Activated T-cell treated with anti-CD3 and anti-CD28 coated beads, Interleukin-2, amount 50 U/mL, for 48 hours (primary cell): Measurements from ENCODE around the gene ZCCHC14.
A peak's percentile ranks its signal among the peaks of the same experiment; 100 is the strongest.

Experiments used
- DNase-seq, 2 experiments: peaks; one replicate each; pipeline ENCODE4 v3.0.0-alpha.2; 2020

ZCCHC14 gene

DNA sequence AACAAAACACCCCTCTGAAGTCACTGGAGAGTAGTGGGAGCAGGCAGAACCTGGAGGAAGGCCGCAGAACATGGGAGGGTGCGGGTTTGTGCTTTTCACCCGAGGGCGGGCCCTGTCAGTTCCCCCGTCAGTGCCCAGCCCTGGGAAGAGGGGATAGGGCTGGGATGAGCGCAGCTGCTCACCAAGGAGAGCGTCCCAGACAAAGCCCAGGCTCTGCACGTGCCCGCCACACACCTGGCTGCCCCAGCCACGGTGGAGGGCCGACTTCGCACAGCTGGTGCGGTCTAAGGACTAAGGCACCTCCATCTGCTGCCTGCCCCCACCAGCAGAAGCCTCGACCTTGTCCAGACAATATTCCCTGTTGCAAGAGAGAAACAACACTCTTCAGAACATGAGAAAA is 39.5 kb downstream of the ZCCHC14 start:
- no peak for DNase-seq

DNA sequence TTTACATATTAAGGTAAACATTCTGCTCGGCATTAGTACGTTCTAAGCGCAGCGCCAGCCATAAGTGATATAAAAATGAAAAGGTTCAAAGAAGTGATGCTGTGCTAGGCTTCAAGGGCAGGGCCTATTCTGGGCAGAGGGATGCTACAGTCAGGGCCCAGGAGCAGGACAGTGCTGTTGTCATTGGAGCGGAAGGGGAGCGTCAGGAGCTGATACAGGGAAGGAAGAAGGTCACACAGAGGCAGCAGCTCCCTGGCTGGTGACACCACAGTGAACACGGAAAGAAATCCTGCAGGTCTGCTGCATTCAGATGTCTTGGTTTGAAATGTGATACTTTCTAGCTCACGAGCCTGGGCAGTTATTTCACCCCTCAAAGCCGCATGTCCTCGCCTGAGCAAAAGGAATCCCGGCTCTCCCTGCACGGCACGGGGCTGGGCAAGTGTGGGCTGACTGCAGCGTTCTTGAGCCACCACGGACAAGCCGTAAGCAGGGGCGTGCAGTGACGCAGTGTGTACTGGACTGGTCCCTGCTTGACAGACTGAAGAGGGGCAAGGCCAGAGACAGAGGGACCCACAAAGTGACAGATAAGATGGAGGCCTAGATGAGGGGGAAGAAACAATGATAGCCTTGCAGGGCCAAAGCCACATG is 41.1 kb downstream of the ZCCHC14 start:
- no peak for DNase-seq

DNA sequence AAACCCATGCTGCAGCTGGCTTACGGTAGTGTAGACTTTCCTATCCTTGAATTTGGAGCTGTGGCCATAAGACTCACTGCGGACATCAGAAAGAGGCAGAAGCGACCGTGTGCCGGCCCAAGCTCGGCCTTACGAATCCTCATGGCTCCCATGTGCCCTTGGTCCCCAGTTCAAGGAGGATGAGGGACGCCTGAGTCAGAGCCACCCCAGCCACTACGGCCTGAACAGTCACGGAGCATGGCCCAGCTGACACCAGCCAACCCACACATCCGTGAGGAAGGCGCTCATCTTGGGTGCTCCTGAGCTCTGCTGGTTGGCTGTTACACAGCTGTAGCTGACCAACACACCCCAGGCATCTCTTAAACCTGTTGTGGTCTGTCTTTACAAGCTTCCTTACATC is 44.0 kb downstream of the ZCCHC14 start:
- no peak for DNase-seq

DNA sequence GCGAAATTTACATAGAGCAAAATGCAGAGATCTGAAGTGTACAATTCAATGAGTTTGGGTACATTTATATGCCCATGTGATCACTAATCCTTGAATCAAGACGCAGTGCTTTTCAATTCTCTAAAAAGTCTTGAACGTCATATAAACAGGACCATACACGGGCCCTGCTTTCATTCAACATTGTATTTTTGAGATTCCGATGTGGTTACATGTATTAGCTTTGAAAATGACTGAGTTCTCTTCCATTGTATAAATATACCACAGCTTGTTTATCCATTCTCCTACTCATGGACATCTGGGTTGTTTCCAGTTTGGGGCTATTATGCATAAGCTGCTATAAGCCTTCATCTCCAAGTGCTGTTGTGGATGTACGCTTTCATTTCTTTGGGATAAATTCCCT is 45.5 kb downstream of the ZCCHC14 start:
- no peak for DNase-seq

DNA sequence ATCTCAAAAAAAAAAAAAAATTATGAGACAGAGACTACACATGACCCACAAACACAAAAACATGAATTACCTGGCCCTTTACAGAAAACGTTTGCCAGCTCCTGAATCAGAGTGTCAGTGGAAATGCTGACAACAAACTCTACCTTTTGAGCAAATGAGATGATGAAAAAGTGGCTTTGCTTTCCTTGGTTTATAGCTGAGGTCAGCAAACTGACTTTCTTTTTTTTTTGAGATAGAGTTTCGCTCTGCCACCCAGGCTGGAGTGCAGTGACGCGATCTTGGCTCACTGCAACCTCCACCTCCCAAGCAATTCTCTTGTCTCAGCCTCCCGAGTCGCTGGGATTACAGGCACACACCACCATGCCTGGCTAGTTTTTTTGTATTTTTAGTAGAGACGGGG is 46.3 kb downstream of the ZCCHC14 start:
- no peak for DNase-seq

DNA sequence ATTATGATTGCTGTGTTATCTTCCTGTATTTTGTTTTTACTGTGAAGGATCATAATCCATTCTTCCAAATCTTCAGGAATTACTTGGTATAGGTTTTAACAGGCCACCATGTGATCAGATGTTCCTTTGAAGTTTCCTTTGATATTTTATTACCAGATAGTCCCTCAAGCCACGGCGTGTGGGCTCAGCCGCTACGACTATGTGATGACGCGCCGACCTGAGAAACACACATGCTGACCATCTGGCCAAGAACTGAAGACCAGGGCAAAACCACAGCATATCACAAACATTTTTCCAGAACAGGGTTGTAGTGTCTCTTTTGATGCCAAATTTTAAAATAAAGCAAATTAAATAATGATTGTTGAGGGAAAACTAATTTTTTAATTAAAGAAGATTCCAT is 47.3 kb downstream of the ZCCHC14 start:
- no peak for DNase-seq

DNA sequence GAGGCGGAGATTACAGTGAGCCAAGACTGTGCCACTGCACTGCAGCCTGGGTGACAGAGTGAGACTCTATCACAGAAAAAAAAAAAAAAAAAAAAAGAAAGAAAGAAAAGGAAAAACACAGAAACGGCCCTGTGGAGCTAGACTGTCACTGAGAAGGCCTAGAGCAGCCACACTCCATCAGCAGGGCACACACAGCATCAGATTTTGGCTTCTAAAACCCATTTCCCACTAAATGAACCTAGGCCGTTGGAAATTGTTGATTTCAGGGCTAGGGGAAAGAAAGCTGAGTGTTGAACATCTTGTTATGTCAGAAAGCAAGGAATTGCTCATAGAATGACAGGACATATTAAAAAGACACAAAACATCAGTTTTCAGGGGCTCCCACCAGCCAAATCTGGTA is 48.9 kb downstream of the ZCCHC14 start:
- no peak for DNase-seq

DNA sequence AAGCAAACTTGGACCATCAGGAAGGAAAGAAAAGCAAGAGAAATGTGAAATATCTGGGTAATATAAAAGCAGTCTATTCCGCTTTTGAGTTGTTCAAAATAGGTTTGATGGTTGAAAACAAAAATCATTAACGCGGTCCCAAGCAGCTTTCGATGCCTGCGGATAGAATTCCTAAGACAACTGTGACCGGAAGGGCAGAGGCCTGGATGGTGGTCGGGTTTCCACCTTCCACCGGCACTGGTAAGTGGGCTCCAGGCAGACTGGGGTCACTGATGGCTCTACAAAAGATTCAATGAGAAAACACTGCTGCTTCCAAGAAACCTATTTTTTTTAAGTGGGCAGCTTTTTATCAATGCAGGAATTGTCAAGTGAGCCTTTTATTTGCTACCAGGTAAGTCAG is 49.8 kb downstream of the ZCCHC14 start:
- no peak for DNase-seq

DNA sequence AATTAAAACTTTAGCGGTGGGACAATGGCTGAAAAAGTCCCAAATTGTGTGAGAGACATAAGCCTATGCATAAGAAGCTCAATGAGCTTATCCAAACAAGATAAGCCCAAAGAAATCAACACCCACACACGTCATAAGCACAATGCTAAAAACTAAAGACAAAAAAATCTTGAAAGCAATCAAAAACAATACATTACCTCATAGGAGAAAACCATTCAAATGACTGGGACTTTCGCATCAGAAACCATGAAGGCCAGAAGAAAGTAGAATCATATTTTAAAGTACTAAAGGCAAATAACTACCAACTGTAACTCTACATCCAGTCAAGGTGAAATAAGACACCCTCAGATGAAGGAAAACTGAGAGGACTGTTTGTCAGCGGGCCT is 50.2 kb downstream of the ZCCHC14 start:
- DNase-seq = no peak

DNA sequence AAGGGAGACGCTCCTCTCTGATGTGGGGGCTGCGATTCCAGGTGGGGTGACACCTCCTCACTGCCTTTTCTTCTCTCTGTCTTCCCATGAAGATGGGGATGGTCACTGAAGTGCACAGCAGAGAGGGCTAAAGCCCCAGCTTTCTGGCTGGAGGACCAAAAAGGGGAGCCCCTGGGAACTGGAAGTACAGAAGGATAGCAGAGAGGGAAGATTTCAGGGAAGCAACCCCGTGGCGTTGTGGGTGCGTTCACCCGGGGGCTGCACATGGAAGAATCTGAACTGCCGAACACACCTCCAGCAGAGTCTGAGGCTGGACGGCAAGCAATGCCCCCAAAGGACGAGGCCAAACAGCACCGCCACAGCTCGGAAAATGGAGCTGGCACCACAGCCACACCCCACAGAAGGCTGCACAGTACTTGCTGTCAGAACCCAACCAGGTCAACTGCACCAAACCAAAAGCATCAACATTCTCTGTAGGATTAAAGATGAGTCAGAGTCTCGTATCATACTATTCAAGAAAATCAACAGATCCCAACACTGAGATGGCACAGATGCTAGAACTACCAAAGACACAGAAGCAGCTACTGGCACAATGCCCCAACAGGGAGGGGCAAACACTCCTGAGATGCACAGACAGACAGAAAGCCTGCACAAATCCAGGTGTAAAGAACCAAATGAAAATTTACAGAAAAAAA is 50.8 kb downstream of the ZCCHC14 start:
- DNase-seq = no peak

DNA sequence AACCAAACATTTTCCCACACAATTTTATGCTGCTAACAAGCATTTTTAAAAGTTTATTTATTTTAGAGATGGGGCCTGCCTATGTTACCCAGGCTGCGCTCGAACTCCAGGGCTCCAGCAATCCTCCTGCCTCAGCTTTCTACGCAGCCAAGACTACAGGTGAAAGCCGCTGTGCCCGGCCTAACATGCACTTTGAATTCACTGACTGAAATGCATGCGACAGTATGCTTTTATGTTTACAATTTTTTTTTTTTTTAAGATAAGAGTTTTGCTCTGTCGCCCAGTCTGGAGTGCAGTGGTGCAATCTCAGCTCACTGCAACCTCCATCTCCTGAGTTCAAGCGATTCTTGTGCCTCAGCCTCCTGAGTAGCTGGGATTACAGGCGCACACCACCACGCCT is 52.9 kb downstream of the ZCCHC14 start:
- DNase-seq = no peak

DNA sequence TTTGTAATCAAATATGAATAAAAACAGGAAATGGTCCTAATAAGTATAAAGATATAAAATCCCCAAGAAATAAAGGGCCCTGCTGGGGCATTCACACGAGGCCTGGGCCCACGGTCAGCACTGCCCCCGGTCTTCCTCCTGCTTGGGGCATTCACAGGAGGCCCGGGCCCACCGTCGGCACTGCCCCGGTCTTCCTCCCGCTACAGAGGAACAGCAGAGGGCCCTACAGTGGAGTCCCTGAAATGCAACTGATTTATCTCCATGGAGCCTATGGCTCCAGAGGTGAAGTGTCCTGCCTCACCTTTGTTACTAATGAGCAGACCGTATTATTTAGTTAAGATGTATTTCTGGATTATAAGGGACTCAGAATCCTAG is 54.2 kb downstream of the ZCCHC14 start:
- DNase-seq = no peak

DNA sequence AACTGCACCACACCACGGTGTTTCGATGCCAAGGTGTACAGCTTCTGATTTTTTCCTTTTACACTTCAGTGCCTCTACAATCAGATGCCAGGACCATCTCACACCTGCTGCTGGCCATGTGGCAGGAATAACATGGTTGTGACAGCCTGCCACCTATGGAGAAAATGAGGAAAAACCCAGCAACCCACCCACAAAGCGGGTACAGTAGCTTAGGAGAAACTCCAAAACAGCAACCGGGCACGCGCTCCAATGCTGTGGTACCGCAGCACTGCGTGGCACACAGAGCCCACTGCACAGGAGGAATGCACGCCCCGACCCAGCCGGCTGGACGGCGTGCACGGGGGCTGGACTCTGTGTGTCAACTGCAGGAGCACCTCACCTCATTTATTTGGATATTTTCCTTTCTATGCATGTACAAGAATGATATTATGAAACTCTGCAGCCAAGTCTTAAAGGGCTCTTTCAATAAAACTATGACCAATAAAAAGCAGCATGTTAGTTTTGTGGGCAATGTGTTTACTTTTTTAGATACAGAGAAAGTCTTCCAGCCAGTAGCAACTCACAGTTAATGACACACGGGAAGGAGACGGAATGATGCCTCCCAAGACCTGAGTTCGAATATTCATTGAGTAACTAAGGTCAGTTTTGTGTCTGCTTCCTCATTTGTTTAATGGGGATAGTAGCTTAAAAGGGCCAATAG is 54.8 kb downstream of the ZCCHC14 start:
- DNase-seq = no peak

DNA sequence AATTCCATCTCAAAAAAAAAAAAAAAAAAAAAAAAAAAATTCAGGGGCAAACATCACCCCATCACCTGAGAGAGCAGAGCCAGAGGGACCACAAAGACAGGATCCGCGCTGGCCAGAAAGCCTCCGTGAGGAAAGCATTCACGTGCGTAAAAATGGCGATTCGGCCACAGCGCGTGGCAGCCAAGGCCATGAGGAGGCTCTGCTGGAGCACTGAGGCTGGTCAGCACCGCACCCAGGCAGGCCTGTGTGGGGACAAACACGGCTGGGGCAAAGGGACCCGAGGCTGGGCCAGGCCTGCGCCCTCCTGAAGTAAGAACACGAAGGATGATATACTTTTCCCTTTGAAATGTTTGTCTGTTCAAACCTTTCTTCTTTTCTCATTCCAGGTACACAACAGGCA is 55.5 kb downstream of the ZCCHC14 start:
- DNase-seq = no peak

DNA sequence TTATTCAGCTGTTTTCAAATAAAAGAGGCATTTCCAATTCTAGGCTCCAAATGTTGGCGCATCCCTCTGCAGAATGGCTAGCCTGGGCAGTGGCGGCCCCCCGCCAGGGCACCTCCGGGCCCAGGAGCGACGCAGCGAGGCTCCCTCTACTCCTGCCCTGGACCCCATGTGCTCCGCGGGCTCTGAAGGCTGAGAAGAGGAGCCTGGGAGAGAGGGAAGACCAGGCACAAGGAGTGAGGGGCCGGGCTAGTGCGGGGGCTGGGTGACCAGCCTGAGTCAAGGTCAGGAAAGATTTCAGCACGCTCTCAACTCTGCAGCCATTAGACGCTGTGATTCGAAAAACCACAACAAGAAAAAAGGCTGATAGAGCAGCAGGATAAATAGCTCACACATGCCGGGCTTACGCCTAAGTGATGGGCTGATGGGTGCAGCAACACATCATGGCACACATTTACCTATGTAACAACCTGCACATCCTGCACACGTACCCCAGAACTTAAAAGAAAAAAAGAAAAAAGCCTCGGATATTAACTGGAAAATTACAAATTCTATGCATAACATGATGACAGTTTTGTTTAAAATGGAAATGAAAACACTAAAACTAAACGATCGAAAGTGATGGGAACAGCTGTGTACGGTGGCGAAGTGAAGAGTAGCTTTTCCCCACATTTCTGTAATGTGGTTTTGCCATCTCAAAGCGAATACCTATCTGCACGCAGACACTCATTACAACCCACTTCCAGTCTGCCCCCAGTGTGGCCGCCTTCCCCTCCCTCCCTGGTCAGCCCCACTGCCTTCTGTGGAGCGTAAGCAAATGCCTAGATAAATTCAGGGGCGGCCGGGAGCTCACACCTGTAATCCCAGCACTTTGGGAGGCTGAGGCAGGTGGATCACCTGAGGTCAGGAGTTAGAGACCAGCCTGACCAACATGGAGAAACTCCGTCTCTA is 56.3 kb downstream of the ZCCHC14 start:
- peak; percentile 60 to 63 for DNase-seq

DNA sequence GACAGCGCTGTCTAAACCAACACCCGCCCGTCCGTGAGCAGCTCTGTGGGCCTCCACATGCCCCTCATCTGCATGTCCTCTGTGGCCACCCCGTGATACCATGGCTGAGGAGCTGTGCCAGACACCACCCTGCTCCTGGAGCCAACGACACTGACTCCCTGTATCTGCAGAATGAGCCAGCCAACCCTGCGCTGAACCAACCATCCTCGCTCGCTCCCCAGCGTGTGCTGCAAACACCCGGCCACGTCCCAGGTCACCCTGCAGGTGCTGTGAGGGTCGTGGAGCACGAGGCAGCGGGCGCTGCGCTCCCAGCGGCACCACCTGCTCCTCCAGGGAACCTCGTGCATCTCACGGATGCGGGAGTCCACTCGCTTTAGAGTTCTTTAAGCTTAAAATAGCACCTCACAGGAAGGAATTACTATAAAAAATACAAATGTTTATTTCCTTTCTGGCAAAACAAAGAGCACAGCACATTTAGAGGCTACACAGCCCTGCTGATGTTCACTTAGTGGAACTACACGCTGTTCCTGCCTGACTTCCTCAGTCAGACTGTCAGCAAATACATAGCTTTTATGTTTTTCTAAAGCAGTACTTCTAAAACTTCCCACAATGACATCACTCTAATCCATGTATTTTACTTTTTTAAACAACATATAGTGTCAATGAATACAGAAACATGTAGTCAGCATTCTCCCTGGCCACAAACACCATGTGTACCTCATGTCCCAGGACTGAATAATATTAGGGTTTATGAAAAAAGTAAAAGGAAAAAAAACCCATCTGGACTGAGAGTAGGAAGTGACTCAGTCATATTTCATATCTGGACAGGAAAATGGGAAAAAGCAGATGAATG is 57.2 kb downstream of the ZCCHC14 start:
- DNase-seq = no peak

DNA sequence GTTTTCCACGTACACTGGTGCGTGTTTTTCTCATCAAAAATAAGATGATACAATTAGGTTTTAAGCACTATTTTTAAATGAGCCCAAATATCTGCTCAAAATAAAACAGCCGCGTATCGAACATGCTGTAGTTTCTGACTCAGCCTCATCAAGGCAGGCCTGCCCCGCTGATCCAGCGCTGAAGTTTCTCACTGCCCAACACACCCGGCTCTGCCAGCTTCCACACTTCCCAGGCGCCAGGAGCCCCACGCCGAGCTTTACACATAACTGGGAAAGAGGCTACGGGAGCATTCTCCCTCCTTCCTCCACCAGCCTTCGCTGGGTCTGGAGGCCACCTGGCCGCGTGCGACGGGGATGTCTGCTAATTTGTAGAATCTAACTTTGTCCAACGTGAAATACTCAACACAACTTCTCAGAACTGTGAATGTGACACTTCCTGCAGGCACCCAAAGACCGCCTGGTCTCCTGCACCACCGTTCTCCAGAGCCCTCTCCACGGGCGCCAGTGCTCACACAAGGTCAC is 58.6 kb downstream of the ZCCHC14 start:
- DNase-seq = no peak

DNA sequence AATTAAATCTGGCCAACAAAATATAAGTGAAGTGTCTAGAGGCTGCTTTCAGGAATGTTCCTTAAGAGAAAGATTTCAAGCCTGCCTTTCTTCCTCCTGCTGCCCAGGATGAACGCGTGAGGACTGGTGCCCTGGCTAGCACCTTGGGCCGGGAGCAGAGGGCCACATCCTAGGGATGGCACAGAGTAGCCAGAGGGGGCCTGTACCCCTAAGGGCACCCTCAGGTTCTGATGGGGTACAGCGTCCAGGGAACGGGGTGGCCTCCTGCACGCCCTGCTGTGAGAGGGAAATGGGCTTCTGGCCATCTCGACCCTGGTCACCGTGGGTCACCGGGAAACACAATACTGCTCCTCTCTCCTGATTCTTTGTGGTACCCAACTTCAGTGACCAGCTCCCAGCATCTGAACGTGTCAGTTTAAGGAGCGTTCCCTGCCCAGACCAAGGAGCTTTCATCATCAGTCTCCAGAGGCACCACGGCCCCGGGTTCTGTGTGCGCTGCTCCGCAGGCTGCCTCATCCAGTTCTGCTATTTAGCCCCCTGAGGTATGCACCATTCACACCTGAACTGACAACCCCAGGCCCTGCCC is 60.4 kb downstream of the ZCCHC14 start:
- no peak for DNase-seq

DNA sequence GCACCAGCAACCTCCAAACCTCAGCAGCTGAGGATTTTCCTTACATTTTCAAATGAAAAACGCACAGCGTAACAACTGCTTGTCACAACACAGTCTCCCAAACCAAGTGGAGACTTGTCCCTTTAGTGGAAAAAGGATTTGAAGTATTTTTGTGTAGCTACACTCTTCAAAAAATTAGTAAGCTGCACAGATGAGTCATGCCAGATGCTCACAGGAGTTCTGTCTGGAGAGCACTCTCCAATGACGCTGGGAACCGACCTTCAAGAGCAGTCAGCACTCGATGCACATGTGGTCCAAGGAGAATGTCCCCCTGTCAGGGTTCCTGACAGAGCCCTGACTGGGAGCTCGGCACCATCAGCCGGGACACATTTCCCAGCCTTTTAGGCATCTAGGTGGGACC is 60.9 kb downstream of the ZCCHC14 start:
- DNase-seq = no peak

DNA sequence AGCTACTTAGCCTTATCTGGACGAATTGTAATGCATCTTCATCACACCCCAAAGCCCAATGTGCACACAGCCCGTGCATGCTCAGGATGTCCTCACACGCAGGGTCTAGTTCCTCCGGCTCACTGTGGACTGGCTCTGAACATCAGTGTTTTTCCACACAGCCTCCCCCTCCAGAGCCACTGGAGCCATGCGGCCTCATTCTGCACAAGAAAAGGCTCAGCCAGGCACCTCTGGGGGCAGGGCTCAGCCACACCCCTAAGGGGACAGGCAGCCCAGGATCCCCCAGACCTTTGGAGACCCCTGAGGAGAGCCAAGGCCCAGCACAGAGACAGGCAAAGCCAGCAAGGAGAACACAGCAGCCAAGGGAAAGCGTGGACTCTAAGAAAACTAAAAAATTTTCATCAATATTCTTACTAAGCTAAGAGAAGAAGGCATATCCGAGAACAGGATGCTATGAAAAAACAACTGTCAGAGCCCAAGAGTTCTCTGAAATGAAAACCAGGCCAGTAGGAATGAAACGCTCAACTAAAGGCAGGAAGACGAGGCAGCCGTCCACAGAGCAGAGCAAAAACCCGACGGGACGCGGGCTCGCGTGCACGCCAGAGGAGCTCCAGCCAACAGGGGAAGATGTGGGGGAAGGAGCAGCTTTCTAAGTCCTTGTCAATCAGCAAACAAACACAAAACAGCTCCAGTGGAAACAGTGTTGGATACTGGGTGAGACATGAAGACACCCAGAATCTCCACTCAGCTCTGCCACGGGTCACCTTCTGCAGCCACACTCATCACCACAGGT is 66.2 kb downstream of the ZCCHC14 start:
- DNase-seq = no peak

DNA sequence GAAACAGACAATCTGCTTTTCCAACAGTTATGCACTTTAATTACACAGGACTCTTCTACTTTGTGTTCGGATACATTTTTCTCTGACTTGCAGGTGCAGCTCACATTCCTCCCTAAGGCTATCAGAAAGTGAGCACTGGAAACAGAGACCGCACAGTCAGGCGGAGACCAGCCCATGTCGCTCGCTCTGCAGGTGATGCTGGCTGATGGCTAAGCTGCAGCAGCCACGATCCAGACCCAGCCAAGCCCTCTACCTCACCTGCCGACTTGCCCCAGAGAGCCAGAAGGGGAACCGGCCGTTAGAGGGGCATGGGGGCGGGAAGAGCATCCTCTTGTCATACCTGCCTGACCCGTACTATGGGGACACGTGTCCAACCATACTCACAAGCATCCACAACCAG is 66.9 kb downstream of the ZCCHC14 start:
- DNase-seq = no peak
